ENCODE results near the gene FHDC1. TPM values are rescaled to one million over a fixed set of nuclear protein-coding genes. Genes with fewer than 3 reads are reported as not detected.

Gene FHDC1
- total RNA-seq, 2 experiments from 2014 or later, result 0.05 to 0.11 TPM

GRCh38 chr4:152939621-152940020 is 3.5 kb downstream of the FHDC1 start:
- peaks cover 34% of the 10 kb centered on the region for H3K27me3 Mint-ChIP-seq
- no peak overlapping the region for H3K27ac Mint-ChIP-seq
- no peak for ATAC-seq
- no peak for DNase-seq
- no peaks in the 10 kb centered on the region for H3K9me3 Mint-ChIP-seq
- ChIA-PET CTCF (interaction anchor here (1.1 to 1.2 kb wide), 2 partner anchors 28 to 34 kb away, joined by 3 read pairs; no protein-coding TSS in a partner anchor), POLR2A (interaction anchor here (1.7 kb wide), 1 partner anchor 10 kb away, joined by 4 read pairs; no protein-coding TSS in a partner anchor)
- peaks cover 17% of the 10 kb centered on the region for H3K4me1 Mint-ChIP-seq (ENCODE audit: low read depth)
- intact Hi-C loops (cut with micrococcal nuclease), result no loop called here
- no peaks in the 10 kb centered on the region for H3K36me3 Mint-ChIP-seq (ENCODE audit: low read depth)
- no peak for TF ChIP-seq CTCF (IDR thresholded peaks at IDR 0.05)
- H3K4me3 Mint-ChIP-seq, result no peak overlapping the region

- TF ChIP-seq CTCF (IDR thresholded peaks at IDR 0.05), result no peak
- no peak overlapping the region for H3K4me3 Mint-ChIP-seq
- ChIA-PET CTCF (interaction anchor here (1.5 kb wide), 1 partner anchor 187 kb away, joined by 5 read pairs; no protein-coding TSS in a partner anchor), POLR2A (no interaction called here)
- no peak overlapping the region for H3K27ac Mint-ChIP-seq
- peaks cover 26% of the 10 kb centered on the region for H3K27me3 Mint-ChIP-seq
- H3K36me3 Mint-ChIP-seq (ENCODE audit: low read depth), result no peaks in the 10 kb centered on the region
- intact Hi-C loops (cut with micrococcal nuclease), result no loop called here
- H3K4me1 Mint-ChIP-seq (ENCODE audit: low read depth), result peaks cover 12% of the 10 kb centered on the region
- DNase-seq, result no peak
- H3K9me3 Mint-ChIP-seq, result no peaks in the 10 kb centered on the region
- no peak for ATAC-seq
Measured at GRCh38 chr4:152940461-152940860, 4.3 kb downstream of the FHDC1 start.

- Mint-ChIP-seq H3K9me3 (no peaks in the 10 kb centered on the region), H3K27ac (no peak overlapping the region), H3K36me3 (ENCODE audit: low read depth) (no peaks in the 10 kb centered on the region), H3K4me3 (no peak overlapping the region), H3K27me3 (peaks cover 23% of the 10 kb centered on the region), H3K4me1 (ENCODE audit: low read depth) (peaks cover 9% of the 10 kb centered on the region)
- no peak for TF ChIP-seq CTCF (IDR thresholded peaks at IDR 0.05)
- intact Hi-C loops (cut with micrococcal nuclease), result no loop called here
- ATAC-seq (no peak), DNase-seq (no peak)
- CTCF ChIA-PET, result interaction anchor here (1.5 kb wide), 1 partner anchor 187 kb away, joined by 5 read pairs; no protein-coding TSS in a partner anchor
- POLR2A ChIA-PET, result no interaction called here
Measured at GRCh38 chr4:152941411-152941810, 5.3 kb downstream of the FHDC1 start.

- DNase-seq, result no peak
- POLR2A ChIA-PET, result no interaction called here
- intact Hi-C loops (cut with micrococcal nuclease), result no loop called here
- no peak for TF ChIP-seq CTCF (IDR thresholded peaks at IDR 0.05)
- H3K27ac Mint-ChIP-seq, result no peak overlapping the region
- peaks cover 9% of the 10 kb centered on the region for H3K4me1 Mint-ChIP-seq (ENCODE audit: low read depth)
- CTCF ChIA-PET, result no interaction called here
- H3K36me3 Mint-ChIP-seq (ENCODE audit: low read depth), result no peaks in the 10 kb centered on the region
- H3K27me3 Mint-ChIP-seq, result peaks cover 23% of the 10 kb centered on the region
- no peak for ATAC-seq
- H3K9me3 Mint-ChIP-seq, result no peaks in the 10 kb centered on the region
- H3K4me3 Mint-ChIP-seq, result no peak overlapping the region
Measured at GRCh38 chr4:152942346-152942745, 6.2 kb downstream of the FHDC1 start.

GRCh38 chr4:152943672-152944071 is 7.5 kb downstream of the FHDC1 start:
- Mint-ChIP-seq H3K36me3 (ENCODE audit: low read depth) (no peaks in the 10 kb centered on the region), H3K9me3 (no peaks in the 10 kb centered on the region), H3K4me3 (no peak overlapping the region), H3K27ac (no peak overlapping the region), H3K27me3 (peaks cover 19% of the 10 kb centered on the region), H3K4me1 (ENCODE audit: low read depth) (no peaks in the 10 kb centered on the region)
- DNase-seq (no peak), ATAC-seq (no peak)
- POLR2A ChIA-PET, result no interaction called here
- CTCF ChIA-PET, result interaction anchor here (1.0 kb wide), 1 partner anchor 11 kb away, joined by 4 read pairs; no protein-coding TSS in a partner anchor
- no peak for TF ChIP-seq CTCF (IDR thresholded peaks at IDR 0.05)
- intact Hi-C loops (cut with micrococcal nuclease), result no loop called here

All from activated CD8-positive, alpha-beta T cell treated with anti-CD3 and anti-CD28 coated beads for 36 hours (primary cell).